ENCODE measurements around the gene FXYD5.

Gene FXYD5

DNA sequence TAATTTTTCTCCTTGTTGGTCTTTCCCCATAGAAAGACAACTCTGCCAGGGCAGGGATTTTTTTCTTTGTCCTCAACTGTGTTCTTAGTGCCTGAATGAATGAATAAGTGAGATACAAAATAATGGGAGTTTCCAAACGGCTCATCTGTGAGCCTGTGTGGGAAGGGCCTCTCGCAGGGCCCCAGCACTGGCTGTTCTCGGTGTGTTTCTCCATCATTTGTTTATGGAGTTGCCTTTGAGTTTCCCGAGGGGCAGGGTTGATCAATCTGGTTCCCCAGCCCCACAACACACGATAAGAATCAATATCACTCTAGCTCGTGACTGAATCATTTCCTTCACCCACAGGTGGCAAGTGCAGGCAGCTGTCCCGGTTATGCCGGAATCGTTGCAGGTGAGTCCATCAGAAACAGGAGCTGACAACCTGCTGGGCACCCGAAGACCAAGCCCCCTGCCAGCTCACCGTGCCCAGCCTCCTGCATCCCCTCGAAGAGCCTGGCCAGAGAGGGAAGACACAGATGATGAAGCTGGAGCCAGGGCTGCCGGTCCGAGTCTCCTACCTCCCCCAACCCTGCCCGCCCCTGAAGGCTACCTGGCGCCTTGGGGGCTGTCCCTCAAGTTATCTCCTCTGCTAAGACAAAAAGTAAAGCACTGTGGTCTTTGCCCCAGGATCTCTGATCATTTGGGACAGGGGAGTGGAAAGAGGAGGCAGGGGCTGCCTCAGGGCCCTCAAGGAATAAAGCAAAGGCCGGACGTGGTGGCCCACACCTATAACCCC lies 14.9 kb downstream of the FXYD5 start:
- no peak overlapping the region for H3K4me3 ChIP-seq (replicated peaks; ENCODE audit: low read depth, low read length)
- TF ChIP-seq, protein P1, sequence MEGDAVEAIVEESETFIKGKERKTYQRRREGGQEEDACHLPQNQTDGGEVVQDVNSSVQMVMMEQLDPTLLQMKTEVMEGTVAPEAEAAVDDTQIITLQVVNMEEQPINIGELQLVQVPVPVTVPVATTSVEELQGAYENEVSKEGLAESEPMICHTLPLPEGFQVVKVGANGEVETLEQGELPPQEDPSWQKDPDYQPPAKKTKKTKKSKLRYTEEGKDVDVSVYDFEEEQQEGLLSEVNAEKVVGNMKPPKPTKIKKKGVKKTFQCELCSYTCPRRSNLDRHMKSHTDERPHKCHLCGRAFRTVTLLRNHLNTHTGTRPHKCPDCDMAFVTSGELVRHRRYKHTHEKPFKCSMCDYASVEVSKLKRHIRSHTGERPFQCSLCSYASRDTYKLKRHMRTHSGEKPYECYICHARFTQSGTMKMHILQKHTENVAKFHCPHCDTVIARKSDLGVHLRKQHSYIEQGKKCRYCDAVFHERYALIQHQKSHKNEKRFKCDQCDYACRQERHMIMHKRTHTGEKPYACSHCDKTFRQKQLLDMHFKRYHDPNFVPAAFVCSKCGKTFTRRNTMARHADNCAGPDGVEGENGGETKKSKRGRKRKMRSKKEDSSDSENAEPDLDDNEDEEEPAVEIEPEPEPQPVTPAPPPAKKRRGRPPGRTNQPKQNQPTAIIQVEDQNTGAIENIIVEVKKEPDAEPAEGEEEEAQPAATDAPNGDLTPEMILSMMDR (IDR thresholded peaks at IDR 0.05; ENCODE audit: low read depth, low read length, missing control alignments), result no peak

DNA sequence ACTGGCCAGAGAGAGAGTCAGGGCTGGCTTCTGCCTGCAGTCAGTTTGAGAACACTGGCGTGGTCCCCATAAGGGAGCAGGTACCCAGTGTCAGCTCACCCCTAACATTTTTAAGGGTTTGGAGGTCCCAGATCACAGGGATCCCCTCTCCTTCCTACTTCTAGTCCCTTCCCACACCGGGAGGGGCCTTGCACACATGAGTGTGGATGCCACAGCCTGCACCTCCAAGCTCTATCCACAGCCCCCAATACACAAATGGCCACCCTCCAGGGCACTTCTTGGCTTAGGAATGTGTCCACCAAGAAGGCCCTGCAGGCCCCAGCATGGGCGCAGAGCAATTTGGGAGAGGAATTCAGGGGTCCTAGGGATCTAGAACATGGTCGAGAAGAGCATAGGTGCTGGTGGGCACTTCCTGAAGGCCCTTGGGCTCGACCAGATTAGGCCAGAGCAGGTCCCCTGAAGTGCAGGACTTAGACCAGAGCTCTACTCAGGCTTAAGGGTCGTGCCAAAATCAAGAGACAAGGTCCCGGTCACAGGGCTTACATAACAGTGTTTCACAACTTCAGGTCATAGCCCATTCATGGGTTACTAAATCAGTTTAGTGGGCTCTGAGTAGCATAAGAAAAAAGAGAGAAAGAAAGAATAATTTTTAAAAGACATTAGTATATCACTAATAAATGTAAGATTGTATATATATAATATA lies 16.0 kb downstream of the FXYD5 start:
- DNase-seq (ENCODE audit: extremely low read depth, low read depth), result no peak
- TF ChIP-seq, protein P1 (IDR thresholded peaks at IDR 0.05; ENCODE audit: low read depth, low read length, missing control alignments), result no peak
- H3K4me3 ChIP-seq (replicated peaks; ENCODE audit: low read depth, low read length), result no peak overlapping the region

More for the DNA sequence above, 14.9 kb downstream of the FXYD5 start:
- DNase-seq (ENCODE audit: extremely low read depth, low read depth), result no peak

DNA sequence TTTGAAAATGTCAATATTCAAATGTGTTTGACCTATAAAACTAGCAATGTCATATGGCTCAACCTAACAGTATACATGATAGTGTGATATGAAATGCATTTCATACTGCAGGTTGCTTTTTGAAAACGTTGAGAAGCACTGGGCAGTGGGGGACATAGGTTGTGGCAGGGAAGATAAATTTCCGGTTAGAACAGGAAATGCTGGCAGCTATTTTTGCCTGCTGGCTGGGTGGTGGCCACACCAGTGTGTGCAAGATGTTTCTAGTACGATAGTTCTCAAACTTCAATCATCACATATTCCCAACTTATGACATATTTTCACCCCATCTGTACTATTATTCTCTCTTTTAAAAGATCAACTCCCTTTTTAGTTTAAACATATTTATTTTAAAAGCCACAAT lies 17.2 kb downstream of the FXYD5 start:
- no peak for DNase-seq (ENCODE audit: extremely low read depth, low read depth)
- TF ChIP-seq, protein P1 (IDR thresholded peaks at IDR 0.05; ENCODE audit: low read depth, low read length, missing control alignments), result no peak

DNA sequence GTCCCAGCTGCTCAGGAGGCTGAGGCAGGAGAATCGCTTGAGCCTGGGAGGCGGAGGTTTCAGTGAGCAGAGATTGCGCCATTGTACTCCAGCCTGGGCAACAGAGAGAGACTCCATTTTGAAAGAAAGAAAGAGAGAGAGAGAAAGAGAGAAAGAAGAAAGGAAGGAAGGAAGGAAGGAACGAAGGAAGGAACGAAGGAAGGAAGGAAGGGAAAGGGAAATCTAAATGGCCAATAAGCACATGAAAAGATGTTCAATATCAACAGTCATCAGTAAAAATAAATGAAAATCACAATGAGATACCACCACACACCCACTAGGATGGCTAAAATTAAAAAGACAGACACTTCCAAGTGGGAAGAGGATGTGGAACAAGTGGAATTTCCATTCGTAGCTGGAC lies 19.7 kb downstream of the FXYD5 start:
- TF ChIP-seq, protein P1 (IDR thresholded peaks at IDR 0.05; ENCODE audit: low read depth, low read length, missing control alignments), result no peak
- DNase-seq (ENCODE audit: extremely low read depth, low read depth), result no peak
- H3K4me3 ChIP-seq (replicated peaks; ENCODE audit: low read depth, low read length), result no peak overlapping the region

More for the DNA sequence above, 17.2 kb downstream of the FXYD5 start:
- no peak overlapping the region for H3K4me3 ChIP-seq (replicated peaks; ENCODE audit: low read depth, low read length)

DNA sequence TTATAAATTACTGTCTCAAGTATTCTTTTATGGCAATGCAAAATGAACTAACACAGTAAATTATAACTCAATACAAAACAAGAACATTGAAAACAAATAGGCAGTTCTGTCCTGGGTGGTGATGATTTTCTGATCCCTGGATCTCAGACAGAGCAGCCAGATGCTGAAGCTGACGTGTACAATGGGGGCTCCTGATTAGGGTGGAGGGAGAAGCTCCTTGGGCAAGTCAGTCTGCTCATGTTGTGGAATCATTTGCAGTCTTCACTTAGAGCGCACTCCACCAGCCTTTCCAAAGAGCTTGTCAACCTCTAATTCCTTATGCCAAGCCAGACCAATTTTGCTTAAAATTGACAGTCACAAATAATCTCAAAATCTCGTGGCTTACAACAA lies 21.6 kb downstream of the FXYD5 start:
- DNase-seq (ENCODE audit: extremely low read depth, low read depth), result no peak
- TF ChIP-seq, protein P1 (IDR thresholded peaks at IDR 0.05; ENCODE audit: low read depth, low read length, missing control alignments), result no peak
- H3K4me3 ChIP-seq (replicated peaks; ENCODE audit: low read depth, low read length), result no peak overlapping the region

DNA sequence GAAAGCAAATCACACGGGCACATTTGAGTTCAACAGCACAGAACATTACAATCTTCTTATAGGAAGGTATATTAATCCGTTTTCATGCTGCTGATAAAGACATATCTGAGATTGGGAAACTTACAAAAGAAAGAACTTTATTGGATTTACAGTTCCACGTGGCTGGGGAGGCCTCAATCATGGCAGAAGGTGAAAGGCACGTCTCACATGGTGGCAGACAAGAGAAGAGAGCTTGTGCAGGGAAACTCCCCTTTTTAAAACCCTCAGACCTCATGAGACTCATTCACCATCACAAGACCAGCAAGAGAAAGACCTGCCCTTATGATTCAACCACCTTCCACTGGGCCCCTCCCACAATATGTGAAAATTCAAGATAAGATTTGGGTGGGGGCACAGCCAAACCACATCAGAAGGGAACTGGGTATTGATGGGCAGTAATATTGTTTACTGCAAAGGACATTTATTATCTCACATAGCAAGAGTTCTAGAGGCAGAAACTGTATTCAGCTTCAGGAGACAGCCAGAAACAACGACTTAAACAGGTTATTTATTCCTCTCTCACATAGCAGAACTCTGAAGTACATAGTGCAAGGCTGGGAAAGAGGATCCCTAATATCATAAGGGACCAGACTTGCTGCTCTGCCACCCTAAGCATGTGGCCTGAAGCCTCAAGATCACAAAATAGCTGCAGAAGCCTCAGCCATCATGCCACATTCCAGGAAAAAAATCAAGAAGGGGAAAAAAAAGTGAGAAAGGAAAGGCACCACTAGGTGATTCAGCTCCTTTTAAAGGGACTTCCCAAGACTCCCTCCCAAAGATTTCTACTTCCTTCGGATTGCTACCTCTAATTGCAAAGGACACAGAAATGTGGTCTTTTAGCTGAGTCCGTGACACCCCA lies 23.1 kb downstream of the FXYD5 start:
- no peak overlapping the region for H3K4me3 ChIP-seq (replicated peaks; ENCODE audit: low read depth, low read length)
- DNase-seq (ENCODE audit: extremely low read depth, low read depth), result no peak
- TF ChIP-seq, protein P1 (IDR thresholded peaks at IDR 0.05; ENCODE audit: low read depth, low read length, missing control alignments), result no peak
